Loucy (cell line): ENCODE data around the gene SLC43A2.

ENCODE experiments used
- CTCF ChIP-seq: fragments of 200-600 bp; sonication (generic); conservative IDR thresholded peaks from 2 replicates; pipeline ENCODE4 v1.5.1; 2014; ENCODE audit warnings: mild to moderate bottlenecking, antibody characterized with exemption, low read length
- EZH2phosphoT487 ChIP-seq: fragments of 200-600 bp; IDR thresholded peaks from 2 replicates; pipeline ENCODE4 v1.6.1; 2018; ENCODE audit warnings: antibody characterized with exemption, mild to moderate bottlenecking, moderate library complexity, borderline replicate concordance

GRCh38 chr17:1519678-1520077 lies 109.0 kb downstream of the SLC43A2 start:
- TF ChIP-seq CTCF: no peak
- no peak for TF ChIP-seq EZH2phosphoT487
